Measurements from ENCODE around the gene FYN. TPM values are rescaled to one million over a fixed set of nuclear protein-coding genes. Genes with fewer than 3 reads are reported as not detected.
A peak's percentile ranks its signal among the peaks of the same experiment; 100 is the strongest.

Gene FYN
- total and polyA plus RNA-seq, 2 of the 8 experiments (the other 6 are each of a cell fraction or from before 2014, with no cell fraction given), result 46.8 to 97.2 TPM

GRCh38 chr6:111844921-111845320 lies 28.3 kb downstream of the FYN start:
- ChIA-PET CTCF (ENCODE audit: partially characterized antibody) (interaction anchor here (0.8 to 5.1 kb wide), 14 partner anchors 10 to 197 kb away, joined by 3 to 29 read pairs (median 3); no protein-coding TSS in a partner anchor), POLR2A (ENCODE audit: partially characterized antibody) (interaction anchor here (0.8 kb wide), 1 partner anchor 18 kb away, joined by 4 read pairs; no protein-coding TSS in a partner anchor)
- H3K18ac ChIP-seq (ENCODE audit: extremely low read depth, low read length), result no peak overlapping the region
- no peak overlapping the region for H4K5ac ChIP-seq (ENCODE audit: insufficient read length, low read depth, low read length)
- no peak overlapping the region for H2BK20ac ChIP-seq (ENCODE audit: low read length)
- H2BK15ac ChIP-seq (ENCODE audit: low read length), result no peak overlapping the region
- peaks cover 0 to 41% of the 10 kb centered on the region in 2 experiments; a peak in 2 of 4 replicates for H3K79me2 ChIP-seq (ENCODE audit: control insufficient read depth in 1 of 2, insufficient read depth in 2 of 2, low read length in 2 of 2)
- DNase-seq (ENCODE audit: low read depth in 1 of 2, low spot score in 2 of 2) (no peak), FAIRE-seq (no peak)
- H3K9ac ChIP-seq (replicated peaks in 1 of 4; ENCODE audit: extremely low read depth in 1 of 4, low read depth in 3 of 4, low read length in 3 of 4), result no peak overlapping the region
- H3K79me1 ChIP-seq (ENCODE audit: low read depth, low read length), result peaks cover 13% of the 10 kb centered on the region; the same call in 1 of the 2 replicates
- H4K91ac ChIP-seq (replicated peaks; ENCODE audit: insufficient read length, low read length), result no peak overlapping the region
- H3K56ac ChIP-seq (replicated peaks; ENCODE audit: insufficient read length, low read depth, low read length), result no peak overlapping the region
- no peaks in the 10 kb centered on the region for H3K9me3 ChIP-seq (ENCODE audit: insufficient read depth in 2 of 2, low read depth in 1 of 2, low read length in 1 of 2)
- no peaks in the 10 kb centered on the region for H3K36me3 ChIP-seq (ENCODE audit: control insufficient read depth in 2 of 4, insufficient read depth in 4 of 4, low read length in 3 of 4)
- no peaks in the 10 kb centered on the region for H3K27me3 ChIP-seq (replicated peaks in 1 of 4; ENCODE audit: control insufficient read depth in 3 of 4, extremely low read depth in 1 of 4, insufficient read depth in 3 of 4, low read length in 3 of 4)
- H3K4me3 ChIP-seq (ENCODE audit: extremely low read depth in 1 of 4, insufficient read depth in 2 of 4, low read depth in 3 of 4, low read length in 4 of 4), result no peak overlapping the region
- H3K4me1 ChIP-seq (replicated peaks in 1 of 4; ENCODE audit: control insufficient read depth in 3 of 4, insufficient read depth in 4 of 4, low read length in 3 of 4), result peaks cover 16 to 35% (median 28%) of the 10 kb centered on the region in 4 experiments
- no peak overlapping the region for H2AFZ ChIP-seq (ENCODE audit: low read length)
- H2BK5ac ChIP-seq (ENCODE audit: low read depth, low read length), result no peak overlapping the region
- H2AK5ac ChIP-seq (ENCODE audit: low read depth, low read length), result no peak overlapping the region
- H3K4me2 ChIP-seq (ENCODE audit: insufficient read depth in 1 of 2, low read depth in 2 of 2, low read length in 2 of 2), result peak overlapping the region; percentile 12 to 35; a peak in 3 of 4 replicates
- H2BK120ac ChIP-seq (replicated peaks; ENCODE audit: low read depth, low read length), result no peak overlapping the region
- no peak overlapping the region for H4K8ac ChIP-seq (ENCODE audit: extremely low read depth, insufficient read depth, low read length)
- no peak overlapping the region for H2BK12ac ChIP-seq (ENCODE audit: low read depth, low read length)
- no peak overlapping the region for H3K27ac ChIP-seq (ENCODE audit: low read depth, low read length)
- H4K20me1 ChIP-seq (replicated peaks in 1 of 2; ENCODE audit: control insufficient read depth in 1 of 2, insufficient read depth in 2 of 2, low read length in 2 of 2), result peaks cover 0 to 17% of the 10 kb centered on the region in 2 experiments
- no peaks in the 10 kb centered on the region for H3K23me2 ChIP-seq (ENCODE audit: low read depth, low read length)
- 22% methylated on average over 2 of the region's 2 CpGs; no CpG with 5 or more reads in 1 of the 2 experiments for WGBS, 2 experiments (ENCODE audit: extremely low coverage in 1 of 2, insufficient coverage in 1 of 2, insufficient read length in 1 of 2, insufficient replicate concordance in 2 of 2, low coverage in 1 of 2, low lambda C conversion rate in 2 of 2, missing lambda C conversion rate in 1 of 2)
- H3K4ac ChIP-seq (replicated peaks; ENCODE audit: insufficient read length, low read depth, low read length), result no peak overlapping the region
- H3K23ac ChIP-seq (ENCODE audit: insufficient read length), result no peak overlapping the region
- H3K14ac ChIP-seq (ENCODE audit: insufficient read length), result no peak overlapping the region
- TF ChIP-seq CTCF (IDR thresholded peaks at IDR 0.05; ENCODE audit: control extremely low read depth in 1 of 3, insufficient read depth in 1 of 3, low read depth in 1 of 3, low read length in 3 of 3) (peak in 1 of 3 experiments; percentile 15; a peak in 1 of 4 replicates), CREB1 (IDR thresholded peaks at IDR 0.05) (no peak), NANOG (IDR thresholded peaks at IDR 0.05; ENCODE audit: insufficient read depth, low read depth, low read length, poor library complexity, severe bottlenecking) (peak; percentile 15), TEAD4 (IDR thresholded peaks at IDR 0.05; ENCODE audit: low read depth, low read length) (peak; percentile 81), CTBP2 (IDR thresholded peaks at IDR 0.05; ENCODE audit: borderline replicate concordance, insufficient read depth, insufficient read length, low read length) (peak; percentile 65), SP1 (IDR thresholded peaks at IDR 0.05; ENCODE audit: low read depth, low read length) (peak; percentile 33; the same call in 1 of the 2 replicates)
